K562 (cell line): Measurements from ENCODE around the gene C1QTNF5. TPM values are rescaled to one million over a fixed set of nuclear protein-coding genes. Genes with fewer than 3 reads are reported as not detected.

Experiments
- ATAC-seq: fragments of 200-7000 bp; cut with Tn5 transposase; 3 replicates; pipeline ENCODE4 v1.9.1; 2020; ENCODE audit warnings: moderate library complexity
- BruUV-seq: library from RNA; stranded (reverse); fragments of 400-500 nt; replicated peaks from 2 replicates; lab custom pipeline; 2021; lab: Mats Ljungman, UMichigan
- CTCF ChIA-PET: fragments of 300-600 bp; formaldehyde crosslinking; extraction: SDS; loops from one replicate; lab custom pipeline; 2021; ENCODE audit warnings: low intra/inter-chr PET ratio; lab: Yijun Ruan, JAX
- POLR2A ChIA-PET: fragments of 300-600, 350-650 bp; sonication (Branson Sonifier 250); formaldehyde crosslinking; extraction: SDS; loops from one replicate; lab custom pipeline; 2021; ENCODE audit warnings: antibody characterized with exemption, inconsistent platforms; lab: Yijun Ruan, JAX
- DNase-seq, 4 experiments: peaks; one replicate each; pipeline versions ENCODE4 v3.0.0 to v3.0.0-alpha.2; 2011 to 2018; ENCODE audit warnings: low spot score in 3 of 4, mixed read lengths in 3 of 4; ENCODE audit errors: extremely low read depth in 1 of 4
- FAIRE-seq: peaks from 2 replicates; lab custom pipeline; 2011; peaks lifted over from hg19 to GRCh38; lab: Jason Lieb, UNC
- H2AFZ ChIP-seq: 2 replicates; pipeline ENCODE4 v1.6.0; 2011; ENCODE audit warnings: low read depth, low read length, control low read depth, inconsistent platforms
- H3K27ac ChIP-seq: fragments of 200-600 bp; 3 replicates; pipeline ENCODE4 v1.8.0; 2011; ENCODE audit warnings: low read depth, mild to moderate bottlenecking, control low read depth, inconsistent platforms, low read length, moderate library complexity, mixed read lengths; ENCODE audit errors: extremely low read depth
- H3K27me3 ChIP-seq, 2 experiments: fragments of 300-600 bp in 1 of 2; 2 replicates in 1 of 2; 3 replicates in 1 of 2; pipeline versions ENCODE4 v1.6.0 to v1.8.0; 2011; ENCODE audit warnings: inconsistent platforms in 2 of 2, low read length in 2 of 2, mild to moderate bottlenecking in 1 of 2, mixed read lengths in 1 of 2, moderate library complexity in 1 of 2; ENCODE audit not compliant: control insufficient read depth in 2 of 2, insufficient read depth in 2 of 2
- H3K36me3 ChIP-seq: fragments of 300-600 bp; 3 replicates; pipeline ENCODE4 v1.8.0; 2011; ENCODE audit warnings: mild to moderate bottlenecking, low read length, inconsistent platforms; ENCODE audit not compliant: control insufficient read depth, insufficient read depth
- H3K4me1 ChIP-seq, 2 experiments: fragments of 200-600 bp in 1 of 2; replicated peaks in 1 of 2; 2 replicates in 1 of 2; 3 replicates in 1 of 2; pipeline versions ENCODE4 v1.5.1 to v1.8.0; 2011; ENCODE audit warnings: inconsistent platforms in 2 of 2, low read length in 2 of 2, mild to moderate bottlenecking in 1 of 2, mixed read lengths in 1 of 2, moderate library complexity in 1 of 2; ENCODE audit not compliant: control insufficient read depth in 2 of 2, insufficient read depth in 2 of 2
- H3K4me2 ChIP-seq: 2 replicates; pipeline ENCODE4 v1.6.1; 2011; ENCODE audit warnings: low read length, control low read depth, inconsistent platforms, mixed read lengths; ENCODE audit not compliant: insufficient read depth
- H3K4me3 ChIP-seq: fragments of 200-600 bp; sonication (generic), shearing (Covaris generic); 2 replicates; pipeline ENCODE4 v1.5.1; 2016; ENCODE audit warnings: control low read depth, inconsistent platforms
- H3K79me2 ChIP-seq: fragments of 200-600 bp; 3 replicates; pipeline ENCODE4 v1.8.0; 2011; ENCODE audit warnings: low read length, inconsistent platforms; ENCODE audit not compliant: control insufficient read depth, insufficient read depth
- H3K9ac ChIP-seq, 2 experiments: 2 replicates each; pipeline versions ENCODE4 v1.6.0 to v1.6.1; 2011; ENCODE audit warnings: low read depth in 2 of 2, low read length in 2 of 2, control low read depth in 1 of 2, inconsistent platforms in 1 of 2, mild to moderate bottlenecking in 1 of 2, mixed read lengths in 1 of 2; ENCODE audit not compliant: insufficient read depth in 1 of 2
- H3K9me1 ChIP-seq: one replicate; pipeline ENCODE4 v1.6.0; 2011; ENCODE audit warnings: inconsistent platforms, mild to moderate bottlenecking, low read length, moderate library complexity; ENCODE audit not compliant: control insufficient read depth, insufficient read depth
- H3K9me3 ChIP-seq: replicated peaks from 2 replicates; pipeline ENCODE4 v1.5.1; 2011; ENCODE audit warnings: low read depth, low read length, inconsistent platforms; ENCODE audit not compliant: control insufficient read depth, insufficient read depth
- H4K20me1 ChIP-seq: replicated peaks from 2 replicates; pipeline ENCODE4 v1.6.1; 2011; ENCODE audit warnings: low read length, inconsistent platforms, mixed read lengths; ENCODE audit not compliant: control insufficient read depth, insufficient read depth
- KAT7 ChIP-seq: sonication (generic); formaldehyde crosslinking; IDR thresholded peaks from 2 replicates; pipeline ENCODE4 v1.8.0; 2022; ENCODE audit warnings: missing genetic modification reagents, mild to moderate bottlenecking, borderline replicate concordance
- SMARCC2 ChIP-seq: fragments of 450-650 bp; IDR thresholded peaks from 2 replicates; pipeline ENCODE4 v1.6.1; 2017; ENCODE audit warnings: antibody characterized with exemption, moderate library complexity, mild to moderate bottlenecking, low read depth
- TEAD2 ChIP-seq: fragments of 450-650 bp; IDR thresholded peaks from 2 replicates; pipeline ENCODE4 v1.6.1; 2016; ENCODE audit warnings: missing genetic modification characterization, control low read depth, missing compliant biosample characterization
- WGBS: fragments of 100-300 bp; shearing (Covaris generic); methylation state at CpG from one replicate; pipeline ENCODE4 v1.1.6; 2016; ENCODE audit warnings: low coverage, mixed read lengths; ENCODE audit not compliant: insufficient coverage; ENCODE audit errors: missing lambda C conversion rate; 5-methylcytosine and 5-hydroxymethylcytosine counted together
- in situ Hi-C: fragments of 300-500 bp; cut with MboI; formaldehyde crosslinking; loops from 4 replicates; pipeline ENCODE4 v1.15.0; 2018; ENCODE audit warnings: inconsistent platforms, mixed read lengths
- intact Hi-C: fragments of 100-400 bp; cut with micrococcal nuclease; formaldehyde crosslinking; loops from 2 replicates; pipeline ENCODE4 v1.14.2; 2022
- polyA plus RNA-seq, 8 experiments: library from polyadenylated mRNA; depleted of rRNA in 4 of 8; stranded (reverse) in 5 of 8; unstranded in 3 of 8; fragments of >200 nt; fragmentation: Nextera tagmentation in 2 of 8; fragmentation: Illumina TruSeq in 1 of 8; extraction: Ambion mirVana in 2 of 8; extraction: Trizol in 1 of 8; gene quantifications; 2 replicates each; pipeline versions ENCODE4 v1.2.1 to v1.2.3, GENCODE V29; 2011 to 2014; ENCODE audit warnings: inconsistent platforms in 1 of 8, missing spikeins in 1 of 8
- total RNA-seq, 7 experiments: library from RNA; depleted of rRNA in 6 of 7; stranded (reverse); fragments of >200 nt in 6 of 7; fragmentation: Illumina TruSeq in 2 of 7; extraction: Trizol in 2 of 7; gene quantifications; 2 replicates each; pipeline versions ENCODE4 v1.2.1 to v1.2.3, GENCODE V29; 2011 to 2021; ENCODE audit warnings: low replicate concordance in 1 of 7

The C1QTNF5 gene
- total and polyA plus RNA-seq, 9 of the 15 experiments (the other 6 are each of a cell fraction or from before 2014, with no cell fraction given): 0.07 to 0.76 (median 0.24) TPM; not detected in 1

DNA sequence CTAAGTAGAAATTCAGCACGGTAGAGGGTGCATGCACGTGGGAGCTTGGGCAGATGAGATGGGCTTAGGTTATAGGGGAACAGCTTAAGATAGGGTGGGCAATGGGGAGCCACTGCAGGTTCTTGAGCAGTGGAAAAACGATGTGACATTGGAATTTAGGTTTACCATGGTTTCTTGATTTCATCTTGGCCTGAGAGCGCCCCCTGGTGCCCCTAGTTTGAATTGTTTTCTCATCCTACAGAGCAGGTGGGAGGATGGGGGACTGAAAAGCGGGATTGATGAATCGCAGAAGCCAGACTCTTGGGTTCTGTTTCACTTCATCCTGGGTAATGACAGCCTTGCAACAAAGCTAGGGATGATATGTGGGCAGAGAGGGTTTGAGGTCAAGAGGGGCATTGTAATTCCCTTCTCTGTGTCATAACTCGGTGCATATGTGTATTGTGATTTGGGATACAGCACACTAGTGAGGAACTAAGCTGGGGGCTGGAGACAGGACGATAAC lies 17.1 kb downstream of the C1QTNF5 start (continued):
- TF ChIP-seq TEAD2 (tag): peak; percentile 68; the same call in 1 of the 2 replicates

- intact Hi-C loops: loop anchor here (2.0 to 5.0 kb wide), 3 partner anchors 52 to 396 kb away; partner anchors contain the start of gene BCL9L
- Histone ChIP-seq H3K4me2 (no peak overlapping the region), H3K27me3 (no peaks in the 10 kb centered on the region; a peak in 1 of 5 replicates), H3K9ac (no peak overlapping the region), H3K36me3 (no peaks in the 10 kb centered on the region), H3K9me1 (no peaks in the 10 kb centered on the region), H3K4me1 (peaks cover 32 to 46% of the 10 kb centered on the region in 2 experiments), H3K79me2 (peaks cover 4% of the 10 kb centered on the region; the same call in 2 of the 3 replicates), H3K9me3 (no peaks in the 10 kb centered on the region), H3K4me3 (no peak overlapping the region), H4K20me1 (no peaks in the 10 kb centered on the region), H2AFZ (peak overlapping the region; percentile 63; the same call in 1 of the 2 replicates), H3K27ac (no peak overlapping the region)
- TF ChIP-seq KAT7 (CRISPR knock-in tag) (0 out of 2 replicates have a peak, but pooled peaks have one; percentile 42), SMARCC2 (no peak)
- DNase-seq: no peak
- ChIA-PET POLR2A (interaction anchor here (0.5 to 2.6 kb wide), 7 partner anchors 11 to 294 kb away, joined by 3 to 14 read pairs (median 4); partner anchors contain the start of gene RNF26), CTCF (interaction anchor here (0.6 to 1.5 kb wide), 4 partner anchors 152 to 661 kb away, joined by 3 to 5 read pairs (median 4); no protein-coding TSS in a partner anchor)
- 81% methylated on average over 14 of the region's 20 CpGs for WGBS
- no peak for ATAC-seq
- BruUV-seq: no TSS peak
- in situ Hi-C loops: no loop called here
- no peak for FAIRE-seq
These were observed 17.7 kb downstream of the C1QTNF5 start for GRCh38 chr11:119322921-119323531.
